Stimulated activated CD8-positive, alpha-beta memory T cell treated with anti-CD3 and anti-CD28 coated beads, Interleukin-15, amount 100 ng/mL, for 1 hour (primary cell): Measurements from ENCODE around the gene NME4.

Experiments
- DNase-seq: peaks from one replicate; pipeline ENCODE4 v3.0.0-alpha.2; 2020; ENCODE audit warnings: low read depth

Gene NME4

GRCh38 chr16:363766-364490, 33.1 kb upstream of the NME4 start:
- no peak for DNase-seq

- no peak for DNase-seq
Observed at GRCh38 chr16:364595-365491, 32.2 kb upstream of the NME4 start.

- DNase-seq, result no peak
Observed at GRCh38 chr16:366476-366875, 30.5 kb upstream of the NME4 start.

GRCh38 chr16:367333-367903, 29.6 kb upstream of the NME4 start:
- DNase-seq, result no peak

GRCh38 chr16:368388-369158, 28.4 kb upstream of the NME4 start:
- DNase-seq, result no peak

- DNase-seq, result no peak
Observed at GRCh38 chr16:369275-369865, 27.6 kb upstream of the NME4 start.

GRCh38 chr16:369866-370436, 27.0 kb upstream of the NME4 start:
- DNase-seq, result no peak

- DNase-seq, result peak; percentile 85
Observed at GRCh38 chr16:370443-370842, 26.6 kb upstream of the NME4 start, which contains the start of gene MRPL28. Gene MRPL28 (minus strand): TSS chr16:370538. CDS start chr16:370218, 320 bp downstream.

GRCh38 chr16:370979-371514, 26.0 kb upstream of the NME4 start:
- no peak for DNase-seq

- no peak for DNase-seq
Observed at GRCh38 chr16:371515-372301, 25.3 kb upstream of the NME4 start.

GRCh38 chr16:372302-372983, 24.6 kb upstream of the NME4 start:
- no peak for DNase-seq

- no peak for DNase-seq
Observed at GRCh38 chr16:373020-373598, 23.9 kb upstream of the NME4 start.

GRCh38 chr16:373848-374615, 23.0 kb upstream of the NME4 start:
- DNase-seq, result no peak

- no peak for DNase-seq
Observed at GRCh38 chr16:374616-374926, 22.4 kb upstream of the NME4 start.

- DNase-seq, result no peak
Observed at GRCh38 chr16:375212-375611, 21.8 kb upstream of the NME4 start.

- DNase-seq, result no peak
Observed at GRCh38 chr16:375927-376816, 20.8 kb upstream of the NME4 start.

GRCh38 chr16:376817-377418, 20.1 kb upstream of the NME4 start:
- no peak for DNase-seq
